Esophagus squamous epithelium (tissue), 5 donors: ENCODE results near the gene ATP11B. TPM values are rescaled to one million over a fixed set of nuclear protein-coding genes. Genes with fewer than 3 reads are reported as not detected.

ENCODE experiments used
- DNase-seq: peaks from one replicate; lab custom pipeline; 2025; lab: John Stamatoyannopoulos, UW
- H3K27ac ChIP-seq, 4 donors: fragments of 200-600 bp; sonication (generic); one replicate each; pipeline ENCODE4 v1.5.1; 2016 to 2019; ENCODE audit warnings: mild to moderate bottlenecking in 1 of 4
- H3K27me3 ChIP-seq, 4 donors: fragments of 200-600 bp; sonication (generic); 1 replicate in 3 of 4; 2 replicates in 1 of 4; pipeline versions ENCODE4 v1.5.1 to v1.6.0; 2017 to 2021; ENCODE audit warnings: antibody characterized with exemption in 1 of 4
- H3K36me3 ChIP-seq, 3 donors: fragments of 200-600 bp; sonication (generic); one replicate each; pipeline ENCODE4 v1.5.1; 2016 to 2019
- H3K4me1 ChIP-seq, 3 donors: fragments of 200-600 bp; sonication (generic); one replicate each; pipeline ENCODE4 v1.5.1; 2017 to 2019
- H3K4me3 ChIP-seq, 4 donors: fragments of 200-600 bp; sonication (generic); 1 replicate in 3 of 4; 2 replicates in 1 of 4; pipeline ENCODE4 v1.5.1; 2016 to 2019; ENCODE audit warnings: mild to moderate bottlenecking in 2 of 4, moderate library complexity in 1 of 4
- H3K9me3 ChIP-seq, 3 donors: fragments of 200-600 bp; sonication (generic); one replicate each; pipeline ENCODE4 v1.5.1; 2016 to 2019
- CTCF ChIP-seq, 6 experiments: fragments of 450-650 bp in 4 of 6; fragments of 200-600 bp in 2 of 6; sonication (generic) in 2 of 6; IDR thresholded peaks; one replicate each; pipeline ENCODE4 v1.5.1; 2016 to 2019; ENCODE audit warnings: antibody characterized with exemption in 6 of 6, mild to moderate bottlenecking in 4 of 6, moderate library complexity in 4 of 6
- POLR2A ChIP-seq, 4 donors: fragments of 450-650 bp; IDR thresholded peaks; one replicate each; pipeline ENCODE4 v1.6.1; 2017; ENCODE audit warnings: antibody characterized with exemption in 4 of 4, mild to moderate bottlenecking in 4 of 4, moderate library complexity in 3 of 4
- WGBS, 2 donors: methylation state at CpG; one replicate each; pipeline ENCODE4 v1.1.5; 2018; 5-methylcytosine and 5-hydroxymethylcytosine counted together
- intact Hi-C: fragments of 100-400 bp; cut with DNase I; formaldehyde crosslinking; loops from one replicate; pipeline ENCODE4 v1.15.0; 2022
- total RNA-seq, 4 donors: library from RNA; depleted of rRNA; stranded (reverse); fragments of >200 nt; gene quantifications; one replicate each; pipeline ENCODE4 v1.1.0, GENCODE V29; 2016
- donor health status: DM: yes; HTN: yes; CAD: no.

Gene ATP11B
- total RNA-seq, 4 donors from 2014 or later: 73.3 to 202 (median 132) TPM

GRCh38 chr3:182925330-182925943 is 132.1 kb downstream of the ATP11B start:
- 32 to 42% methylated on average over 4 of the region's 4 CpGs for WGBS, 2 donors
- Histone ChIP-seq H3K4me1 (peaks cover 0 to 14% (median 5%) of the 10 kb centered on the region in 3 donors), H3K27ac (no peak overlapping the region), H3K4me3 (peak overlapping the region in 1 of 4 donors; percentile 6), H3K9me3 (no peaks in the 10 kb centered on the region), H3K27me3 (no peaks in the 10 kb centered on the region), H3K36me3 (peaks cover 0 to 12% (median 0%) of the 10 kb centered on the region in 3 donors)
- DNase-seq: no peak
- TF ChIP-seq POLR2A (IDR thresholded peaks at IDR 0.05) (no peak), CTCF (IDR thresholded peaks at IDR 0.05) (no peak)
- intact Hi-C loops: no loop called here

- H3K36me3 ChIP-seq: peaks cover 0 to 7% (median 0%) of the 10 kb centered on the region in 3 donors
- intact Hi-C loops: no loop called here
- WGBS, 2 donors: 86 to 96% methylated on average over 3 of the region's 3 CpGs
- H3K4me1 ChIP-seq: peaks cover 0 to 14% (median 5%) of the 10 kb centered on the region in 3 donors
- no peaks in the 10 kb centered on the region for H3K27me3 ChIP-seq
- H3K4me3 ChIP-seq: no peak overlapping the region
- no peaks in the 10 kb centered on the region for H3K9me3 ChIP-seq
- no peak for TF ChIP-seq POLR2A (IDR thresholded peaks at IDR 0.05)
- DNase-seq: no peak
- H3K27ac ChIP-seq: no peak overlapping the region
Measured at GRCh38 chr3:182925944-182926337, 132.6 kb downstream of the ATP11B start.

GRCh38 chr3:182935803-182936202 is 142.5 kb downstream of the ATP11B start:
- TF ChIP-seq CTCF (IDR thresholded peaks at IDR 0.05) (no peak), POLR2A (IDR thresholded peaks at IDR 0.05) (no peak)
- no peaks in the 10 kb centered on the region for H3K36me3 ChIP-seq
- H3K27me3 ChIP-seq: no peaks in the 10 kb centered on the region
- no peak overlapping the region for H3K4me3 ChIP-seq
- intact Hi-C loops: no loop called here
- peaks cover 0 to 5% (median 0%) of the 10 kb centered on the region in 3 donors for H3K4me1 ChIP-seq
- peaks cover 0 to 9% (median 3%) of the 10 kb centered on the region in 3 donors for H3K9me3 ChIP-seq
- WGBS, 2 donors: 69 to 75% methylated on average over 3 of the region's 3 CpGs
- DNase-seq: no peak
- H3K27ac ChIP-seq: no peak overlapping the region

- H3K36me3 ChIP-seq: no peaks in the 10 kb centered on the region
- WGBS, 2 donors: 90 to 97% methylated on average over 4 of the region's 4 CpGs
- H3K9me3 ChIP-seq: peaks cover 0 to 9% (median 3%) of the 10 kb centered on the region in 3 donors
- TF ChIP-seq CTCF (IDR thresholded peaks at IDR 0.05) (no peak), POLR2A (IDR thresholded peaks at IDR 0.05) (no peak)
- intact Hi-C loops: no loop called here
- no peaks in the 10 kb centered on the region for H3K27me3 ChIP-seq
- H3K4me1 ChIP-seq: peaks cover 0 to 5% (median 0%) of the 10 kb centered on the region in 3 donors
- no peak overlapping the region for H3K27ac ChIP-seq
- DNase-seq: no peak
- H3K4me3 ChIP-seq: no peak overlapping the region
Measured at GRCh38 chr3:182936239-182936917, 143.1 kb downstream of the ATP11B start.

GRCh38 chr3:182936918-182937285 is 143.6 kb downstream of the ATP11B start:
- H3K36me3 ChIP-seq: peaks cover 0 to 5% (median 0%) of the 10 kb centered on the region in 3 donors
- WGBS, 2 donors: 74 to 89% methylated on average over 1 of the region's 1 CpG
- H3K9me3 ChIP-seq: peaks cover 0 to 9% (median 3%) of the 10 kb centered on the region in 3 donors
- H3K4me1 ChIP-seq: peaks cover 0 to 5% (median 0%) of the 10 kb centered on the region in 3 donors
- H3K27ac ChIP-seq: no peak overlapping the region
- no peak overlapping the region for H3K4me3 ChIP-seq
- intact Hi-C loops: no loop called here
- TF ChIP-seq POLR2A (IDR thresholded peaks at IDR 0.05): no peak
- no peak for TF ChIP-seq CTCF (IDR thresholded peaks at IDR 0.05)
- H3K27me3 ChIP-seq: no peaks in the 10 kb centered on the region
- DNase-seq: no peak
